H9 (cell line): ENCODE measurements around the gene COMTD1. TPM values are rescaled to one million over a fixed set of nuclear protein-coding genes. Genes with fewer than 3 reads are reported as not detected.

Experiments used
- DNase-seq: peaks from one replicate; pipeline ENCODE4 v3.0.0-alpha.2; 2017
- H2AFZ ChIP-seq: one replicate; pipeline ENCODE4 v1.6.1; 2013; ENCODE audit warnings: mild to moderate bottlenecking, low read length, control low read depth, moderate library complexity
- H2AK5ac ChIP-seq: 2 replicates; pipeline ENCODE4 v1.6.1; 2013; ENCODE audit warnings: low read length, control low read depth, mixed read lengths; ENCODE audit not compliant: insufficient read length
- H2BK120ac ChIP-seq: one replicate; pipeline ENCODE4 v1.6.1; 2013; ENCODE audit warnings: low read depth, mild to moderate bottlenecking, low read length, control low read depth, inconsistent platforms; ENCODE audit not compliant: poor library complexity, severe bottlenecking
- H2BK12ac ChIP-seq: 2 replicates; pipeline ENCODE4 v1.6.1; 2013; ENCODE audit warnings: low read length, control low read depth, mixed read lengths, low read depth; ENCODE audit not compliant: insufficient read length
- H2BK15ac ChIP-seq: 2 replicates; pipeline ENCODE4 v1.6.1; 2013; ENCODE audit warnings: low read depth, low read length, control low read depth
- H2BK20ac ChIP-seq: one replicate; pipeline ENCODE4 v1.6.1; 2013; ENCODE audit warnings: low read depth, mild to moderate bottlenecking, low read length, control low read depth, inconsistent platforms; ENCODE audit not compliant: poor library complexity, severe bottlenecking
- H2BK5ac ChIP-seq: 2 replicates; pipeline ENCODE4 v1.6.1; 2013; ENCODE audit warnings: low read length, control low read depth, mixed read lengths; ENCODE audit not compliant: insufficient read length
- H3K14ac ChIP-seq: 2 replicates; pipeline ENCODE4 v1.6.1; 2013; ENCODE audit warnings: low read length, control low read depth; ENCODE audit not compliant: insufficient read depth
- H3K18ac ChIP-seq: 2 replicates; pipeline ENCODE4 v1.6.1; 2013; ENCODE audit warnings: low read depth, mild to moderate bottlenecking, mixed read lengths, low read length, control low read depth; ENCODE audit not compliant: insufficient read length
- H3K23ac ChIP-seq: 2 replicates; pipeline ENCODE4 v1.6.1; 2013; ENCODE audit warnings: low read length, control low read depth, mixed read lengths, low read depth; ENCODE audit not compliant: insufficient read length
- H3K23me2 ChIP-seq: 2 replicates; pipeline ENCODE4 v1.6.1; 2013; ENCODE audit warnings: low read depth, mild to moderate bottlenecking, mixed read lengths, low read length, control low read depth; ENCODE audit not compliant: insufficient read length, poor library complexity, severe bottlenecking
- H3K27ac ChIP-seq: 2 replicates; pipeline ENCODE4 v1.5.1; 2013; ENCODE audit warnings: low read length, control low read depth, mixed read lengths, low read depth; ENCODE audit not compliant: insufficient read length
- H3K27me3 ChIP-seq: 2 replicates; pipeline ENCODE4 v1.6.1; 2013; ENCODE audit warnings: low read length, control low read depth, inconsistent platforms; ENCODE audit not compliant: insufficient read depth
- H3K4ac ChIP-seq: 2 replicates; pipeline ENCODE4 v1.6.1; 2013; ENCODE audit warnings: low read depth, mild to moderate bottlenecking, control low read depth, inconsistent platforms, low read length, moderate library complexity
- H3K4me1 ChIP-seq: 2 replicates; pipeline ENCODE4 v1.6.1; 2013; ENCODE audit warnings: low read length, control low read depth, inconsistent platforms; ENCODE audit not compliant: insufficient read depth
- H3K4me2 ChIP-seq: 2 replicates; pipeline ENCODE4 v1.6.1; 2013; ENCODE audit warnings: low read length, control low read depth, mixed read lengths; ENCODE audit not compliant: insufficient read length, insufficient read depth
- H3K56ac ChIP-seq: 2 replicates; pipeline ENCODE4 v1.6.1; 2013; ENCODE audit warnings: low read depth, mild to moderate bottlenecking, mixed read lengths, low read length, control low read depth; ENCODE audit not compliant: insufficient read length
- H3K79me1 ChIP-seq: 2 replicates; pipeline ENCODE4 v1.6.1; 2013; ENCODE audit warnings: low read depth, mild to moderate bottlenecking, moderate library complexity, low read length, control low read depth, inconsistent platforms; ENCODE audit not compliant: insufficient read depth, poor library complexity, severe bottlenecking
- H3K79me2 ChIP-seq: 2 replicates; pipeline ENCODE4 v1.6.1; 2013; ENCODE audit warnings: low read length, control low read depth, inconsistent platforms; ENCODE audit not compliant: insufficient read depth
- H3K9ac ChIP-seq: 2 replicates; pipeline ENCODE4 v1.6.1; 2013; ENCODE audit warnings: low read length, control low read depth, mixed read lengths; ENCODE audit not compliant: insufficient read length; ENCODE audit errors: extremely low read depth
- H3K9me3 ChIP-seq: one replicate; pipeline ENCODE4 v1.6.1; 2013; ENCODE audit warnings: low read depth, low read length, inconsistent platforms; ENCODE audit not compliant: control insufficient read depth
- H3T11ph ChIP-seq: one replicate; pipeline ENCODE4 v1.6.1; 2013; ENCODE audit warnings: mild to moderate bottlenecking, low read length, control low read depth, inconsistent platforms
- H4K20me1 ChIP-seq: one replicate; pipeline ENCODE4 v1.6.1; 2013; ENCODE audit not compliant: control insufficient read depth, insufficient read length, insufficient read depth
- H4K5ac ChIP-seq: 2 replicates; pipeline ENCODE4 v1.6.1; 2013; ENCODE audit warnings: low read depth, mild to moderate bottlenecking, mixed read lengths, low read length, control low read depth; ENCODE audit not compliant: insufficient read length
- H4K8ac ChIP-seq: replicated peaks from 2 replicates; pipeline ENCODE4 v1.6.1; 2013; ENCODE audit warnings: low read length, control low read depth, mixed read lengths, low read depth; ENCODE audit not compliant: insufficient read length
- H4K91ac ChIP-seq: 2 replicates; pipeline ENCODE4 v1.6.1; 2013; ENCODE audit warnings: low read depth, mild to moderate bottlenecking, moderate library complexity, mixed read lengths, low read length, control low read depth; ENCODE audit not compliant: insufficient read length
- H3K27ac Mint-ChIP-seq, 3 experiments: 2 replicates in 2 of 3; 3 replicates in 1 of 3; pipeline ENCODE4 v1.8.0; 2020 to 2021; ENCODE audit warnings: mixed read lengths in 3 of 3, mild to moderate bottlenecking in 1 of 3, moderate library complexity in 1 of 3
- H3K27me3 Mint-ChIP-seq: 2 replicates; pipeline ENCODE4 v1.8.0; 2021; ENCODE audit warnings: low read depth, mild to moderate bottlenecking, moderate library complexity, mixed read lengths
- H3K36me3 Mint-ChIP-seq, 3 experiments: 2 replicates in 2 of 3; 3 replicates in 1 of 3; pipeline ENCODE4 v1.8.0; 2020 to 2021; ENCODE audit warnings: low read depth in 3 of 3, mixed read lengths in 3 of 3; ENCODE audit not compliant: insufficient read depth in 1 of 3
- H3K4me1 Mint-ChIP-seq, 2 experiments: 2 replicates each; pipeline ENCODE4 v1.8.0; 2020; ENCODE audit warnings: mixed read lengths in 2 of 2
- H3K4me3 Mint-ChIP-seq, 2 experiments: 2 replicates in 1 of 2; 3 replicates in 1 of 2; pipeline ENCODE4 v1.8.0; 2020 to 2021; ENCODE audit warnings: mild to moderate bottlenecking in 2 of 2, mixed read lengths in 2 of 2, moderate library complexity in 1 of 2
- H3K9me3 Mint-ChIP-seq, 2 experiments: 2 replicates in 1 of 2; 3 replicates in 1 of 2; pipeline ENCODE4 v1.8.0; 2020; ENCODE audit warnings: mild to moderate bottlenecking in 2 of 2, mixed read lengths in 2 of 2, moderate library complexity in 1 of 2
- WGBS: extraction: QIAGEN DNeasy Blood & Tissue Kit; methylation state at CpG from one replicate; pipeline ENCODE4 v1.1.7; 2013; ENCODE audit warnings: missing lambda C conversion rate, low lambda C conversion rate, mixed read lengths; ENCODE audit not compliant: insufficient read length; ENCODE audit errors: extremely low coverage; 5-methylcytosine and 5-hydroxymethylcytosine counted together
- total RNA-seq: library from RNA; stranded (reverse); gene quantifications from 2 replicates; pipeline ENCODE4 v1.2.1, GENCODE V29; 2021
- TF ChIP-seq, protein P1 (sequence below): fragments of 200-600 bp; sonication (generic); conservative IDR thresholded peaks from 3 replicates; pipeline ENCODE4 v1.8.0; 2021; ENCODE audit warnings: antibody characterized with exemption, mild to moderate bottlenecking

COMTD1 gene
- total RNA-seq, 1 experiment from 2014 or later, result 28.3 TPM

GRCh38 chr10:75230600-75231038 is 5.1 kb downstream of the COMTD1 start:
- H3K9me3 Mint-ChIP-seq, result no peaks in the 10 kb centered on the region
- Histone ChIP-seq H2AFZ (no peak overlapping the region), H3T11ph (no peak overlapping the region), H4K91ac (no peak overlapping the region), H2BK5ac (no peak overlapping the region), H3K9me3 (no peaks in the 10 kb centered on the region), H3K27ac (no peak overlapping the region), H2BK12ac (no peak overlapping the region), H4K5ac (no peak overlapping the region), H3K79me2 (peaks cover 4% of the 10 kb centered on the region; the same call in 1 of the 2 replicates), H3K14ac (no peak overlapping the region), H2AK5ac (no peak overlapping the region), H3K18ac (no peak overlapping the region), H2BK20ac (no peak overlapping the region), H3K4me1 (peaks cover 5% of the 10 kb centered on the region; the same call in 1 of the 2 replicates), H3K4ac (no peak overlapping the region), H3K27me3 (no peaks in the 10 kb centered on the region), H3K56ac (no peak overlapping the region), H3K9ac (no peak overlapping the region), H3K23me2 (peaks cover 17% of the 10 kb centered on the region), H4K20me1 (no peaks in the 10 kb centered on the region), H2BK120ac (no peak overlapping the region), H2BK15ac (no peak overlapping the region), H3K79me1 (no peaks in the 10 kb centered on the region), H3K23ac (no peak overlapping the region), H4K8ac (no peak overlapping the region), H3K4me2 (no peak overlapping the region)
- peaks cover 37 to 40% of the 10 kb centered on the region in 2 experiments for H3K4me1 Mint-ChIP-seq
- TF ChIP-seq, protein P1, sequence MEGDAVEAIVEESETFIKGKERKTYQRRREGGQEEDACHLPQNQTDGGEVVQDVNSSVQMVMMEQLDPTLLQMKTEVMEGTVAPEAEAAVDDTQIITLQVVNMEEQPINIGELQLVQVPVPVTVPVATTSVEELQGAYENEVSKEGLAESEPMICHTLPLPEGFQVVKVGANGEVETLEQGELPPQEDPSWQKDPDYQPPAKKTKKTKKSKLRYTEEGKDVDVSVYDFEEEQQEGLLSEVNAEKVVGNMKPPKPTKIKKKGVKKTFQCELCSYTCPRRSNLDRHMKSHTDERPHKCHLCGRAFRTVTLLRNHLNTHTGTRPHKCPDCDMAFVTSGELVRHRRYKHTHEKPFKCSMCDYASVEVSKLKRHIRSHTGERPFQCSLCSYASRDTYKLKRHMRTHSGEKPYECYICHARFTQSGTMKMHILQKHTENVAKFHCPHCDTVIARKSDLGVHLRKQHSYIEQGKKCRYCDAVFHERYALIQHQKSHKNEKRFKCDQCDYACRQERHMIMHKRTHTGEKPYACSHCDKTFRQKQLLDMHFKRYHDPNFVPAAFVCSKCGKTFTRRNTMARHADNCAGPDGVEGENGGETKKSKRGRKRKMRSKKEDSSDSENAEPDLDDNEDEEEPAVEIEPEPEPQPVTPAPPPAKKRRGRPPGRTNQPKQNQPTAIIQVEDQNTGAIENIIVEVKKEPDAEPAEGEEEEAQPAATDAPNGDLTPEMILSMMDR, result peak; percentile 92
- no peaks in the 10 kb centered on the region for H3K27me3 Mint-ChIP-seq
- WGBS, result no CpG with 5 or more reads among the region's 5 CpGs
- peak; percentile 83 for DNase-seq
- H3K27ac Mint-ChIP-seq, result peak overlapping the region in 2 of 3 experiments; percentile 38 to 81; a peak in 4 of 7 replicates
- peaks cover 31 to 67% (median 61%) of the 10 kb centered on the region in 3 experiments for H3K36me3 Mint-ChIP-seq
- no peak overlapping the region for H3K4me3 Mint-ChIP-seq
